ENCODE data around the gene SAP25.

Gene SAP25

DNA sequence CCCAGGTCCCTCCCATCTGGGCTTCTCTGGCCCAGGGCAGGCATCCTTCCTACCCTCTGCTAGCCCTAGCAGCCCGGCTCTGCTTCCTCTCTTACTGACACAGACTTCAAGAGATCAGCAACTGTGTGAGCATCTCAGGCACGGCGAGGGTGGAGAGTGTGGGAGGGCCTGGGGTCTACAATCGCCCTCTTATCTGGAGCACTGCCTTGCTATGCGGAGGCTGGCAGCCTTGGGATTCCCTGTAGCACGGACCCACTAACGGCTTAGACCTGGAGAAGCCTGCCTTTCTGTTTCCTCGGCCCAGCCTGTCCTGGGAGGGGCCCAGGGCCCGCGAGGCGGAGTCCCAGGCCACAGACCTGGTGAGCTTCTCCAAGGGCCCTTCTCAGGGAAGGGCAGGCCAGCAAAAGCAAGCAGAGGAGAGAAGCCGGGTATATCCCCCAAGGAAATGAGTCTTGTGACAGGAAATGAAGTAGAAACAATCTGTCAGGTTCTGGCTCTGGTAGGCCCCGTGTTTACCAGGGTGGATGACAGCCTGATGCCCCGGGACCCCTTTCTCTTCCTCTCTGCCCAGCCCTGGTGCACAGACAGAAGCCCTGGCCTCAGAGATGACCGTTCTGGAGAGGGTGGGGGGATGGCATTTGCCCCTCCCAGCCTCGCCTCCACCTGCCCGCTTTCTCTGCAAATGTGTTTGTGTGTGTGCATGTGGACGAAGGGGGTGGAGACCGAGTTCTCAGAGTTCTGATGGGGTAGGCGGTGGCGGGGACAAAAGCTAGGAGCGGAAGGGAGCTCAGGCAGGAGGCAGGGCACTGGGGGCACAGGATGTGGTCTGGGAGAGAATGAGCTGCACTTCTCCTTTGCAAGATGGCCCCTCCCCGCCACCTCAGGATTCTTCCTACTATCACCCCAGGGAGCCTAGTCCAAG, 9.7 kb upstream of the SAP25 start:
- Histone ChIP-seq H3K27me3 (no peaks in the 10 kb centered on the region), H3K4me1 (peaks cover 39 to 50% (median 45%) of the 10 kb centered on the region in 10 experiments), H3K9ac (peak overlapping the region; percentile 74 to 98 (median 95)), H4K20me1 (peaks cover 50 to 68% (median 58%) of the 10 kb centered on the region in 11 experiments), H3K9me3 (replicated peaks in 1 of 11) (no peaks in the 10 kb centered on the region), H3K36me3 (peaks cover 41 to 46% (median 44%) of the 10 kb centered on the region in 11 experiments), H3K27ac (peak overlapping the region; percentile 66 to 98 (median 94)), H3K4me2 (peak overlapping the region; percentile 94 to 100 (median 99)), H3K4me3 (peak overlapping the region; percentile 84 to 99 (median 94))
- TF ChIP-seq Cebpa-rat (IDR thresholded peaks at IDR 0.05) = no peak

- H3K9ac ChIP-seq = peak overlapping the region; percentile 74 to 98 (median 95)
- H3K4me2 ChIP-seq = peak overlapping the region; percentile 94 to 100 (median 99)
- H3K36me3 ChIP-seq = peaks cover 48 to 54% (median 51%) of the 10 kb centered on the region in 11 experiments
- TF ChIP-seq Cebpa-rat (IDR thresholded peaks at IDR 0.05) = no peak
- peak overlapping the region; percentile 66 to 98 (median 94) for H3K27ac ChIP-seq
- H3K4me1 ChIP-seq = peaks cover 32 to 46% (median 40%) of the 10 kb centered on the region in 10 experiments
- H3K27me3 ChIP-seq = no peaks in the 10 kb centered on the region
- peaks cover 50 to 75% (median 60%) of the 10 kb centered on the region in 11 experiments for H4K20me1 ChIP-seq
- no peaks in the 10 kb centered on the region for H3K9me3 ChIP-seq (replicated peaks in 1 of 11)
- peak overlapping the region; percentile 84 to 99 (median 94) for H3K4me3 ChIP-seq
Measured at GRCh38 chr7:100582650-100583049, 8.9 kb upstream of the SAP25 start.

DNA sequence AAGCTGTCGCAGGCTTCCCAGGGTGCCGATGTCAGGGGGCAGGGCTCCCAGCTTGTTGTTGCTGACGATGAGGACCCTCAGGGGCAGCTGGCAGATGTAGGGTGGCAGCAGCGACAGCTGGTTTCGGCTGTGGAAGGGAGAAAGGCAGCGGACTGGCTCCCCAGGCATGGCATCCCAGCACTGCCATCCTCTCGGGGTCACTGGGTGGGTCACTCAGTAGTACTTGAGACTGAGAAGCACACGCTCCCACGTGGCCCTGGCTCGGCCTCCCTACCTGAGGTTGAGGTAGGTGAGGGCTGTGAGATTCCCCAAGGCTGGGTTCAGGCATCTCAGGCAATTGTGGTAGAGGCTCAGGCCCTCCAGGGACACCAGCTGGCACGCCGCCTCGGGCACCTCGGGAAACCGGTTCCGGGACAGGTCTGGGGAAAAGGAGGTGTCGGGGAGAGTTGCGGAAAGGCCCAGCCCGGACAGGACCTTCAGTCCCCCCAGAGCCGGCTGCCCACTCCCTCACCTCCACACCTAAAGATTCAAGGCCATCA, 8.4 kb upstream of the SAP25 start:
- Histone ChIP-seq H3K27ac (peak overlapping the region; percentile 66 to 98 (median 94)), H3K27me3 (no peaks in the 10 kb centered on the region), H3K36me3 (peaks cover 54 to 59% (median 57%) of the 10 kb centered on the region in 11 experiments), H3K9me3 (replicated peaks in 1 of 11) (no peaks in the 10 kb centered on the region), H3K9ac (peak overlapping the region; percentile 74 to 98 (median 95)), H3K4me2 (peak overlapping the region; percentile 94 to 100 (median 99)), H3K4me1 (peaks cover 27 to 40% (median 35%) of the 10 kb centered on the region in 10 experiments), H4K20me1 (peaks cover 50 to 80% (median 66%) of the 10 kb centered on the region in 11 experiments), H3K4me3 (peak overlapping the region; percentile 84 to 99 (median 94))
- TF ChIP-seq Cebpa-rat (IDR thresholded peaks at IDR 0.05) = no peak

- Histone ChIP-seq H3K36me3 (peaks cover 68 to 74% (median 71%) of the 10 kb centered on the region in 11 experiments), H3K4me2 (peak overlapping the region in 3 of 11 experiments; percentile 94 to 100 (median 99); a peak in 4 of 22 replicates), H4K20me1 (peaks cover 48 to 92% (median 79%) of the 10 kb centered on the region in 11 experiments), H3K27me3 (no peaks in the 10 kb centered on the region), H3K9ac (peak overlapping the region in 8 of 11 experiments; percentile 17 to 98 (median 96); a peak in 12 of 22 replicates), H3K27ac (peak overlapping the region in 2 of 11 experiments; percentile 22 to 96; a peak in 2 of 22 replicates), H3K4me1 (peaks cover 25 to 38% (median 34%) of the 10 kb centered on the region in 10 experiments), H3K4me3 (no peak overlapping the region), H3K9me3 (replicated peaks in 1 of 11) (no peaks in the 10 kb centered on the region)
- TF ChIP-seq Cebpa-rat (IDR thresholded peaks at IDR 0.05) = no peak
Measured at GRCh38 chr7:100580466-100581283, 7.0 kb upstream of the SAP25 start.

DNA sequence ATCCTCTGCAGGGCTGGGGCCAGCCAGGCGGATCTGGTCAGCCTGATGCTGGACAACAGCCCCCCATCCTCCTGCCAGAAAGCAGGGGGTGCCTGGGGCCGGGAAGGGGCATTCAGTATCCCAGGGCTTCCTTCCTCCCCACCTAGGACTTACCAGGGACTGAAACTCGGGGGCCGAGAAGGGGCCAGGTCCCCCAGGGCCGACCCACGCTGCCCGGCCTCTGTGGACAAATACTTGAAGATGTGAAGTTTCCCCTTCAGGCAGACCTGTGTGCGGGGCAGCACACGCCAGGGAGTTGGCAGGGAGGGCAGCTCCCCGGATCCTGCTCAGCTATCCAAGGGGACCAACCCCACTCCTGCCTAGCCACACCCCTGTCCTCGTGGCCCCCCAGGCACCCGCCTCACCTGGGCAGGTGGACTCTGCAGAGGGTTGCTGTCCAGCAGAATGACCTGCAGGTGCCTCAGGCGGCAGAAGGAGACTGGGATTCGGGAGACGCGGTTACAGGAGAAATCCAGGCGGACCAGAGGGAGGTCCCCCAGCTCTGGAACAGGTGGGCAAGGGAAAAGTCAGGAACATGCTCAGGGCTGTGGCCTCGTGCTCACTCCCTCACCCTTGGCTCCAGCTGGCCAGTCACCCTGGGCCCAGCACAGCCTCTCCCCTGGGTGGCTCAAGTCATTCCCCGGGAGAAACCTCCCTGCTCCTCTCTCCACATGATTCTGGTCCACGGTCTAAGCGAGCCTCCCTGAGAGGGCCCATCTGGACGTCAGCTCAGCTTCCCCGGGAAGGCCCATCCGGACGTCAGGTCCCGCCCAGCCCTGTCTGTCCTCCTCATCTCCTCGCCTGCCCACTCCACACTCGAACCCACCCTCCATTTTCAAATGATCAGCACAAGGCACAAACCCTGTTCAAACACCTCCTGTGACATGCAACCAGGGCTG, 4.8 kb upstream of the SAP25 start:
- Histone ChIP-seq H3K4me1 (peaks cover 22 to 33% (median 28%) of the 10 kb centered on the region in 10 experiments), H3K4me2 (no peak overlapping the region), H3K27ac (no peak overlapping the region), H3K27me3 (peaks cover 0 to 10% (median 0%) of the 10 kb centered on the region in 11 experiments; a peak in 4 of 22 replicates), H3K36me3 (peaks cover 90 to 95% (median 93%) of the 10 kb centered on the region in 11 experiments), H3K4me3 (no peak overlapping the region), H4K20me1 (peaks cover 30 to 100% (median 85%) of the 10 kb centered on the region in 11 experiments), H3K9me3 (replicated peaks in 1 of 11) (no peaks in the 10 kb centered on the region), H3K9ac (peak overlapping the region in 3 of 11 experiments; percentile 2 to 19 (median 14); a peak in 4 of 22 replicates)
- no peak for TF ChIP-seq Cebpa-rat (IDR thresholded peaks at IDR 0.05)

DNA sequence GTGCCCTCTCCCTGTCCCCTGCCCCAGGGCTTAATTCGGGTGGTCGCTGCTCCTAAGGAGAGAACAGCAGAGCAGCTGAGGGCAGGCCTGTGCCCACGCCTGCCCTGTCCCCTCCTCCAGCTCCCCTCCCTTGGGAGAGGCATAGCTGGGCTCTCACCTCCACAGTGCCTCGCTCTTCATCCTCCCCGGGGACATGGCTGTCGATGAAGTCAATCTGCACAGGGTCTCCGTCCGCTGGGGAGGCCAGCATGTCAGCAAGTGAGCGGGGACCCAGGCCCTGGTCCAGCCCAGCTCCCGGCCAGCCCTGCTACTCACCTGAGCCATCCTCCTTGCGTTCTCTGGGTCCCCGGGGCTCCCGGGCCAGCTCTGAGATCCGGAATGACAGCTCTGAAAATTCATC, 3.8 kb upstream of the SAP25 start:
- Histone ChIP-seq H3K4me3 (no peak overlapping the region), H3K4me1 (peaks cover 16 to 27% (median 20%) of the 10 kb centered on the region in 10 experiments), H3K36me3 (peaks cover 94 to 100% (median 100%) of the 10 kb centered on the region in 11 experiments), H3K27me3 (peaks cover 0 to 20% (median 0%) of the 10 kb centered on the region in 11 experiments; a peak in 7 of 22 replicates), H3K9ac (peak overlapping the region in 1 of 11 experiments; percentile 14; a peak in 2 of 22 replicates), H4K20me1 (peaks cover 23 to 100% (median 85%) of the 10 kb centered on the region in 11 experiments), H3K27ac (no peak overlapping the region), H3K9me3 (replicated peaks in 1 of 11) (no peaks in the 10 kb centered on the region), H3K4me2 (no peak overlapping the region)
- TF ChIP-seq Cebpa-rat (IDR thresholded peaks at IDR 0.05) = no peak

GRCh38 chr7:100577103-100577502, 3.4 kb upstream of the SAP25 start:
- Histone ChIP-seq H3K27me3 (peaks cover 0 to 24% (median 0%) of the 10 kb centered on the region in 11 experiments; a peak in 7 of 22 replicates), H3K4me2 (no peak overlapping the region), H3K4me3 (no peak overlapping the region), H3K4me1 (peaks cover 13 to 25% (median 17%) of the 10 kb centered on the region in 10 experiments), H3K27ac (no peak overlapping the region), H3K9me3 (replicated peaks in 1 of 11) (no peaks in the 10 kb centered on the region), H3K36me3 (peaks cover 90 to 100% (median 98%) of the 10 kb centered on the region in 11 experiments), H3K9ac (no peak overlapping the region), H4K20me1 (peaks cover 19 to 100% (median 85%) of the 10 kb centered on the region in 11 experiments)
- TF ChIP-seq Cebpa-rat (IDR thresholded peaks at IDR 0.05) = no peak

All from BLaER1 treated with 17β-estradiol and CSF1 and Interleukin-3, amounts not matched to agents 10 nM and 100 nM (cell line).